ENCODE results near the gene SOX15.
"Not testable (repeated sequence)": the region's sequence is repeated elsewhere in the genome, so short reads cannot be mapped to it uniquely, and the experiment has no call there.

SOX15 gene

GRCh38 chr17:7589891-7590691 lies at the start of gene SOX15:
TSS of gene SOX15 (minus strand) at chr17:7590094. CDS start at chr17:7589676, 418 bp downstream.
- no peak for DNase-seq

DNA sequence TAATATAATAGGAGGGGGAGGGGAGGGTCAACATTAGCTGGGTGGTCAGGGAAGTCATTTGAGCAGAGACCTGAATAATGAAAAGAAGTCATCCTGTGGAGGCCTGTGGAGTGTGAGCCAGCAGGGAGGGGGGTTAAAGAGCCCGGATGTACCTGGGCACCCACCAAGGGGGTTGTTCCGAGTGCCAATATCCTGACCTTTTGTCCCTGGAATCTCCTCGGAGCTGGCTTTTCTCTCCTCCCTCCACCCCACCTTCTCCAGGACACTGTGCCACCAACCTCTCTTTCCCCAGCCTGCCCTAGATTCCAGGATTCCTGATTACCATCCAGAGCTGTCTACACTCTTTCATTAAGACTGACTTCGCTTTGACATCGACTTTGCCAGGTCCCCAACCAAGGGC lies 46.3 kb upstream of the SOX15 start:
- no peak for DNase-seq

GRCh38 chr17:7634384-7634783 lies 44.5 kb upstream of the SOX15 start:
- DNase-seq = no peak

DNA sequence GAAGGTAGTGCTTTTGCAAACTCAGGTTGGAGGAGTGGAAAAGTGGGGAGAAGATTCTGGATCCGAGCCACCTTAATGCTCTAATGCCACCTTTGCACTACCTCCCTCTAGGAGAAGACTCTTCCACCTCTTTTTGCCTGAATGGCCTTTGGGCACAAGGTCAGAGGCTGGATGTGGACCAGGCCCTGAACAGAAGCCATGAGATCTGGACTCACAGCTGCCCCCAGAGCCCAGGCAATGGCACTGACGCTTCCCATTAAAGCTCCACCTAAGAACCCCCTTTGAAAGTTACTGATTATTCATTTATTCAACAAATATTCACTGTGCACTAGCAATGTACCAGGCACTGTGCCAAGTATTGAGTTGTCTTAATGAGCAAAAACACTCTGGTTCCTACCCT lies 43.2 kb upstream of the SOX15 start:
- DNase-seq = no peak

GRCh38 chr17:7632492-7632894 lies 42.6 kb upstream of the SOX15 start:
- no peak for DNase-seq

DNA sequence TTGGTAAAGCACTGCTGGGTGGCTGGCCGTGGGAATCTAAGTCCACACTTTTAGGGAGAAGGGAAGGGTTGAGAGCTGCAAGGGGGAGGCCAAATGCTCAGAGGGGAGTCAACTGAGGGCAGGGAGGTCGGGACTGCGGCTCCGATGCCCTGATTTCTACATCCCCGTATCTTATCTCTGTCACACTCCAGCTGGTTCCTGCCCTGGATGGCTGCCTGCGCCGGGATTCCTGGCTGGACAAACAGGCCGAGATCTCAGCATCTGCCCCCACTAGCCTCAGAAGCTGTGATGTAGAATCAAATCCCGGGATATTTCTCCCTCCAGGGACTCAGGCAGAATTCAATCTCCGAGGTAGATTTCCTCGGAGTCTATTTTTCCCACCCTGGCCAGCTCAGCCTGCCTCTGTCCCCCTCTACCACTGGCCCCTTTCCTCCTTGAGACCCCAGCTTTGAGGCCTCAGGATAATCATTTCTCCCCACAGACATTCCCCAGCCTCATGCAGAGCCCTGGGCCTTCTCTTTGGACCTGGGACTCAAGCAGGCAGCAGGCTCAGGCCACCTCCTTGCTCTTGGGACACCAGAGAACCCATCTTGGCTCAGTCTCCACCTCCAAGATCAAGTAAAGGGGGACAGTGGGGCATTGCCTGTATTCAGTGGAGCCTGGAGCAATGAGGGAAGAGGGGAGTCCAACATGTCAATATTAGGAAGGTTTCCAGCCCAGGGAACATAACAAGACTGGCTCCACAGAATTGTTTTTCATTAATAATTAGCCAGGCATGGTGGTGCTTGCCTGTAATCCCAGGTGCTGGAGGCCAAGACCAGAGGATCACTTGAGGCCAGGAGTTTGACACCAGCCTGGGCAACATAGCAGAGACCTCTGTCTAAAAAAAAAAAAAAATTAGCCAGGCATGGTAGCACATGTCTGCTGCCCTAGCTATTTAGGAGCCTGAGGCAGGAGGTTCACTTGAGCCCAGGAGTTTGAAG lies 41.8 kb upstream of the SOX15 start:
- no peak for DNase-seq

- no peak for DNase-seq
These were observed 40.2 kb upstream of the SOX15 start, which contains the start of gene SHBG for GRCh38 chr17:7629939-7630571. TSS of gene SHBG (plus strand) at chr17:7630135. CDS start at chr17:7630173, 38 bp downstream.

DNA sequence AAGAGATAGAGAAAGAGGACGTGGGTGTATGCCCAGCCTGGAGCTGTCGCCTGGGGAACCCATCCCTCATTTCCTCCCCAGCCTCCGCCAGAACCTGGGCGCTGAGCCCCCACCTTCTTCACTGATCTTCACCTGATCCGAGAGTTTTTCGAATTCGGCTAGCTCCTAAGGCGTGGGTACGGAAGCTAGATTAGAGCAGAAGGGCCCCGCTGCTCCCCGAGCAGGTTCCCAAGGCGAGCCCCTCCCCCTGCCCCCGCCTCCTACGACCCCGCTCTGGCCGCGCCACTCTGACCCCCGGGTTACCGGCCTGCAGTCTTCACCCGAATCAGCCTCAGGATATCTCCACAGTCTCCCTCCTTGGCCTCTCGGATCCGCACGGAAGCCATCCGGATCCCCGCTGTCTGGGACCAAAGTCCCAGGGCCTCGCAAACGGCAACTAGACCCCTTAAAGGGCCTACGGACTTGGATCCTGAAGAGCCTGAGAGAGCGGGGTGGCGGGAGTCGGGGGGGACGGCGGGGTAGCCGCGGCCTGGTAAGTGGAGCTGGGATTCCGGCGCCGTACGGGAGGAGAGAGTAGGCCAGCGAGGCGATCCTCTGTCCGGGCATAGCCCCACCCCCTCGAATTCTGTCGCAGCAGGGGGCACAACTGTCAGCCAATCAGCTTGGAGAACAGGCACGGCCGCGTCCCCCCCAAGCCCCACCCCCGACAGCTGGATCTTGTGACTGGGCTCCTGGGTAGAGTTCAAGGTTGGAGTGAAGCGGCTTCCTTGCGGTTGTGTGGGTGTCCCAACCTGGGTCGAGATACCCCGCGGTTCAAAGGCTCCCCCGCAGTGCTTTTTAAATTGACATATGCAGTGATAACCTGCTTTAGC lies 37.6 kb upstream of the SOX15 start, which contains the start of gene SAT2:
Gene SAT2 (minus strand): TSS at position 572 of the 872 bp plus-strand sequence. CDS start 186 bp downstream, at position 386.
- peak; percentile 80 for DNase-seq

GRCh38 chr17:7626956-7627249 lies 37.0 kb upstream of the SOX15 start:
- DNase-seq = no peak

DNA sequence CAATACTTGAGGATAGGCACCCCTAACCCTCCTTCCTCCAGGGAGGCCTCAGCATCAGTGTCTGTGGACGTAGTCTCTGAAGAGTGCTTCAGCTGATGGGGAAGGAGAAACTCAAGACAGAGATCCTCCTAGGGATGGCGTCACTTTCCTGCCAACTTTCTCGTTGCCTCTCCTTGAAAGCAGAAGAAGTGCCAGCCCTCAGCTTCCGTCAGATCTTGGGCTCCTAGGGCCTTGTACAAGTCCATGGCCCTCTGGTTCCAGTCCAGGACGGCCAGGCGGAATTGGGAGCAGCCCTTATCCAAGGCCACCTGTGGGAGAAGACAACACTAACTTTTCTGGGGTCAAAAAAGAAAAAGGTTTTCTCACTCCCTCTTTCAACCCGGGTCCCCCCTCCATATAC lies 36.4 kb upstream of the SOX15 start:
- DNase-seq = no peak

DNA sequence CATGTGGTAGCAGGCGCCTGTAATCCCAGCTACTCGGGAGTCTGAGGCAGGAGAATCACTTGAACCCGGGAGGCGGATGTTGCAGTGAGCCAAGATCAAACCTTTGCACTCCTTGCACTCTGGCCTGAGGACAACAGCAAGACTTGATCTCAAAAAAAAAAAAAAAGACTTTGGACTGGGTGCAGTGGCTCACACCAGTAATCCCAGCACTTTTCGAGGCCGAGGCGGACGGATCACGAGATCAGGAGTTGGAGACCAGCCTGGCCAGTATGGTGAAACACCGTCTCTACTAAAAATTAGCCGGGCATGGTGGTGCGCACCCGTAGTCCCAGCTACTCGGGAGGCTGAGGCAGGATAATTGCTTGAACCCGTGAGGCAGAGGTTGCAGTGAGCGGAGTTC lies 35.9 kb upstream of the SOX15 start:
- DNase-seq = not testable (repeated sequence)

GRCh38 chr17:7623661-7624060 lies 33.8 kb upstream of the SOX15 start:
- no peak for DNase-seq

- no peak for DNase-seq
These were observed 30.9 kb upstream of the SOX15 start for GRCh38 chr17:7620835-7621234.

DNA sequence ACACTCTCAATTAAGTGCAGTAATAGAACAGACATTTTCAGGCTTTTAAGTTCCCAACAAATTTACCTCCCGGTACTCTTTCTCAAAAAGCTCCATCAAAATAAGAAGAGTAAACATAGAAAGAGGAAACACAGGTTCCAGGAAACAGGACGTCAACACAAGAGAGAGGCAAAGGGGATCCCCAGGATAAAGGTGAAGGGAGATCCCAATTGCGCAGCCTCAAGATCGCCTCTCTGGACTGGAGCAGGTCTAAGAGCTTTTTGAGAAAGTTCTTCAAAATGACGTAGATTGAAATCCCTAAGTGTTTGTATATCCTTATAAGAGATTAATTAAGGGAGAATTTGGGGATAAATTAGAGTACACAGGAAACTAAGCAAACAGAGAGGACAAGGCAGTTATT lies 28.7 kb upstream of the SOX15 start:
- DNase-seq = no peak

GRCh38 chr17:7615265-7615747 lies 25.4 kb upstream of the SOX15 start:
- DNase-seq = no peak

DNA sequence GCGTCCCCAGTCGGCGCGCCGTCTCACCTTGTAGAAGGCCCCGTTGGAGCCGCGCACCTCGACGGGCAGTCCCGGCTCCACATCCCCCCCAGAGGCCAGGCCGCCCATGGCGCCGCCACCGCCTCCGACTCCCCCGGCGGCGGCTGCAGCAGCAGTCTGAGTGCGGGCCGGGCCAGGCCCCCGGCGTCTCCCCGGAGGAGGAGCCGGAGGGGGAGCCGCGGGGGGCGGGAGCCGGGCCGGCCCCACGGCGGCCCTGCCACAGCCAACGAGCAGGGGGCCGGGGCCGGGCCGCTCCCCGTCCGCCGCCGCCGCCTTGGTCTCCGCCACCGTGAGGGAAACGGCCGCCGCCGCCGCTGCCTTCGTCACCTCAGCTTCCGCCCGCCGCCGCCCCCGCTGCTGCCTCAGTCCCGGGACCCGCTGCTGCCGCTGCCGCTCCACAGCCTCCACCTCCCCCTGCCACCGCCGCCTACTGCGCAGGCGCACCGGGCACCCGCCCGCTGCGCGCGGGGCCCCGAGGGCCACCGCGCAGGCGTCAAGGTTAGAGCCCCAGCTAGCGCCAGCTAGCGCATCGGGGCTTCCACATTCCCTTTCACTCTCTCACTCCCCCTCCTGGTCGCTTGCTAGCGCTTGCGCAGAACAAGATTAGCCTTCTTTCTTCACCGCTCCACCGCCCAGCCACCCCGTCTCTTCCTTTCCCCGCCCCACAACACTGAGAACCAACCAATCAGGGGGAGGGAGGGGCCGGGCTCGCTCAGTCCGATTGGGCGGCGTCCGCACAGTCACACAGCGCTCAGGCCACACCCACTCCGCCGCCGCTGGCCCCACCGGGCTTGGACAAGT lies 24.8 kb upstream of the SOX15 start, which contains the start of gene FXR2:
Gene FXR2 (minus strand): TSS at position 473 of the 840 bp plus-strand sequence. CDS start 365 bp downstream, at position 108.
- DNase-seq = peak; percentile 98

- no peak for DNase-seq
These were observed 24.0 kb upstream of the SOX15 start for GRCh38 chr17:7613769-7614424.

DNA sequence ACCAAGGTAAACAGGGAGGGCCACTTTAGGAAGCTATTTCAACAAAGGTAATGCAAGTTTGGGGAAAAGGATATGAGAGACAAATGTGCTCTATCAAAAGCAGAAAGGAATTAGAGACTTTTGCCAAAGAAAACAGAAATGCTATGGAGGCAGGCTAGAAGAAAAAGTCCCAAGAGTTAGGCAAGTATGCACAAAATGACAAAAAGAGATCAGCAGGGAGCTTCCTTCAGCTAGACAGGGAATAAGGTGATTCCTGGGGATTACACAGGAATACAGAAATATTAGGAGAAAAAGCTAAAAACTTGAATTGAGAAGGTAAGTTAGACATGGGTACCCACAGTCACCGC lies 22.4 kb upstream of the SOX15 start:
- DNase-seq = no peak

- no peak for DNase-seq
These were observed 21.9 kb upstream of the SOX15 start for GRCh38 chr17:7611635-7612293.

GRCh38 chr17:7610641-7611040 lies 20.7 kb upstream of the SOX15 start:
- DNase-seq = no peak
